Left forelimb (tissue), 1 donor: ENCODE data around the gene CDHR5.

Experiments used
- DNase-seq: peaks from one replicate; pipeline ENCODE4 v3.0.0-alpha.2; 2018; ENCODE audit warnings: low spot score

CDHR5 gene

GRCh38 chr11:610146-610801 is 14.5 kb downstream of the CDHR5 start:
- DNase-seq: no peak

GRCh38 chr11:609341-609811 is 15.4 kb downstream of the CDHR5 start:
- DNase-seq: peak; percentile 63

DNA sequence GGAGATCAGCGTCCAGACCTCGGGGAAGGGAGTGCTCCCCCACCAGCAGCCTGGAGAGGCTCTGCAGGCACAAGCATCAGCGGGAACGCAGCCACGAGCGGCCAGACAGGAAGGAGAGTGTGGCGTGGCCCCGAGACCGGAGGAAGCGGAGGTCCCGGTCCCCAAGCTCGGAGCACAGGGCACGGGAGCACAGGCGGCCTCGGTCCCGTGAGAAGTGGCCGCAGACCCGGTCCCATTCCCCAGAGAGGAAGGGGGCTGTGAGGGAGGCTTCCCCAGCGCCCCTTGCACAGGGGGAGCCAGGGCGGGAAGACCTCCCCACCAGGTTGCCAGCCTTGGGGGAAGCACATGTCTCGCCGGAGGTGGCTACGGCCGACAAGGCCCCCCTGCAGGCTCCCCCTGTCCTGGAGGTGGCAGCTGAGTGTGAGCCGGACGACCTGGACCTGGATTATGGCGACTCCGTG is 15.9 kb downstream of the CDHR5 start:
- peak; percentile 60 for DNase-seq

GRCh38 chr11:607971-608659 is 16.6 kb downstream of the CDHR5 start:
- DNase-seq: no peak

GRCh38 chr11:607020-607780 is 17.6 kb downstream of the CDHR5 start:
- DNase-seq: no peak

DNA sequence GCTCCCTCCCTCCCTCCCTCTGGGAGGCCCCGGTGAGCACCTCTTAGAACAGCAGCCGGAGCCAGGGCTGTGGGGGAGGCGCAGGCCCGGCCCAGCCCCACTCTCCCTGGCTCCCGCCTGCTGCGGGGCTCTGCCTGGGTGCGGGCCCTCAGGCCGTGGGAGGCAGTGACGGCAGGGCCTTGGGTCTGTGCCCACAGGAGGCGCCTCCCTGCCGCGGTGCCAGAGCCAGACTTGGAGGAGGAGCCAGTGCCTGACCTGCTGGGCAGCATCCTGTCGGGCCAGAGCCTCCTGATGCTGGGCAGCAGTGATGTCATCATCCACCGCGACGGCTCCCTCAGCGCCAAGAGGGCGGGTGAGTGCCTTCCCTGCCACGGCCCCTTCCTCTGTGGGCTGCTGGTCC is 18.5 kb downstream of the CDHR5 start:
- DNase-seq: no peak

DNA sequence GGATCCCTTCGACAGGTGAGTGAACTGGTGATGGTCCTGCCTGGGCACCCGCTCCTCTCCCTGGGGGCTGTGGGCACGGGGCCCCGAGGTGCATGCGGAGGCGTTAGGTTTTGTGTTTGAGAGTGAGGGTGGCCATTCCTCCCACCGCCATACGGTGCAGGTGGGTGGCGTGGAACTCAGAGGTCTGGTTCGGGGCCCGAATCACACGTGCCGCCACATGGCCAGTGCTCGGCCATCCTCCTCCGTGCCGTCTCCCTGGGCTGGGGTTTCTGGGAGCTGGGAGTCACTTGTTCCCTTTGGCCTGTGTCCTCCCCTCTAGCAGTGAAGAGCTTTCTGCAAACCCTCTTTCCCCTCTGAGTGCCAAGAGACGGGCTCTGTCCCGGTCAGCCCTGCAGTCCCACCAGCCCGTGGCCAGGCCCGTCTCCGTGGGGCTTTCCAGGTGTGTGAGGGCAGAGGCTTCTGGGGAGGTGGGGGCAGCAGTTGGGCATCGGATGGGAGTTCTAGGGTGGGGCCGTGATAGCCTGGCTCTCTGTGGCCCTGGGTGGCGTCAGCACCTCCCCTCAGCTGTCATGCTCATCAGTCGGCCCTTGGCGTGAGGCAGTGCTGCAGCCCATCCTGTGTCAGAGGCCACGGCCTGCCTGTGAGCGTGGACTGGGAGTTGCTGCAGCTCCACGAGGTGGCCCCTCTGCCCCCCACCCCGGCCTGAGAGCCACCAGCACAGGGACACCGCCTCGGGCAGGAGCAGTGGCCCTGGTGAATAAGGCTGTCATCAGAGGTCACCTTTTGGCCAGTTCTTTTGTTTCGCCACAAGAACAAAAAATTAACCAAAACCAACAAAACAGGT is 19.2 kb downstream of the CDHR5 start:
- DNase-seq: no peak

- no peak for DNase-seq
These were observed 21.6 kb downstream of the CDHR5 start for GRCh38 chr11:603154-603553.

DNA sequence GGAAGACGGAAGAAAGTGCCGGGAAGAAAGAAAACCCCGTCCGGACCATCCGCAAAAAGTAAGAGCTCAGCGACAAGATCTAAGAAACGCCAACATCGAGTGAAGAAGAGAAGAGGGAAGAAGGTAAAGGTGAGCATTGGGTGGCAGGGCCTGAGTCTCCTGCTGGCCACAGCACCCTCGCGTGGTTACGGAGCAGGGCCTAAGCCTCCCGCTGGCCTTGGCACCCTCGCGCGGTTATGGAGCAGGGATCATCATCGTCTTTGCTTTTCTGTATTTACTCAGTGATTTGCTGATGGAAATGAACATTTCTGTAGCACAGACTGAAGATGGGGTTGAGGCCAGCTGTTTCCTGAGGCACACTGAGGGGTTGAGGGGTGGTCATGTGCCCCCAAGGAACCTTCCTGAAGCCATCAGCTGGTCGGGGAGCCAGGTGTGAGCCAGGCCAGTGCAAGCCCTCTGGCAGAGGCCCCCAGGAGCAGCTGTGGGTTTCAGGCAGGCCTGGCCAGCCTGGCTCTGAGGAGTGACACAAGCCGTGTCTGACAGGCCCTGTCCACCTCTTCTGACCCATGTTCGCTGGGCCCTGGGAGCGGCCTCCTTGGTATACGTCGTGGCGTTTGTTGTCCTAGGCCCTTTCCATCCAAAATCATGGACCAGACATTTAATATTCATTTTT is 23.0 kb downstream of the CDHR5 start:
- no peak for DNase-seq

GRCh38 chr11:598005-598680 is 26.6 kb downstream of the CDHR5 start:
- no peak for DNase-seq

- DNase-seq: no peak
These were observed 27.5 kb downstream of the CDHR5 start for GRCh38 chr11:597166-597725.

DNA sequence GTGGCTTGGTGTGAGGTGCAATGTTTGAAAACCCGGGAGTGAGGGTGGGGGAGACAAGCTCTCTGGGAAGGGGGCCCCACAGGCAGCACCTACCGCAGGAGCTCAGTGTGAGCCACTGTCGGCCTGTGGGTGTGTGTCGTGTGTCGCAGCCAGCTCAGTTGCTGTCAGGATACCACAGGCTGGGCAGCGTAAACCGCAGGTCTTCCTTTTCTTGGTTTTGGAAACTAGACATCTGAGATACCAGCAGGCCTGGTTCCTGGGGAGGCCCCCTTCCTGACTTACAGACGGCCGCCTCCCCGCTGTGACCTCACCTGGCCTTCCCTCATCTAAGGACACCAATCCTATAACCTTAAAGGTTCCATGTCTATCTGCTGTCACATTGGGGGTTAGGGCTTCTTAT is 28.4 kb downstream of the CDHR5 start:
- no peak for DNase-seq

DNA sequence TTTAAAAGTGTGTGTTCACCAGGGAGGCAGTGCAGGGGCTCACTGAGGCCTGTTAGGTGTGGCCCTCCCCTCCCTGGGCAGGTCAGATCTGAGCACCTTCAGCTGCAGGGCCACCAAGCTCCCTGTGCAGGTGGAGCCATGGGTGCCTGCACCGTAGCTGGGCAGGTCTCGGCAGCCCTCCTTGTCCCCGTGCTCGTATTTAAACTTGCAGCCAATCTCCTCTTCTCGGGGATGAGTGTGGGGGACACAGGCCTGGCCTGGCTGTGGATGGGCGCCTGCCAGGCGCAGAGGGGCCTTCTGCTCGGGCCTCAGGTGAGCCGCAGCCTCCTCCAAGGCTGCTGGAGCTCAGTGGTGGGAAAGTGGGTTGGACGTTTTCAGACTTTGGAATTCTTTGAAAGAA is 29.4 kb downstream of the CDHR5 start:
- no peak for DNase-seq

GRCh38 chr11:593347-593746 is 31.4 kb downstream of the CDHR5 start:
- DNase-seq: no peak

DNA sequence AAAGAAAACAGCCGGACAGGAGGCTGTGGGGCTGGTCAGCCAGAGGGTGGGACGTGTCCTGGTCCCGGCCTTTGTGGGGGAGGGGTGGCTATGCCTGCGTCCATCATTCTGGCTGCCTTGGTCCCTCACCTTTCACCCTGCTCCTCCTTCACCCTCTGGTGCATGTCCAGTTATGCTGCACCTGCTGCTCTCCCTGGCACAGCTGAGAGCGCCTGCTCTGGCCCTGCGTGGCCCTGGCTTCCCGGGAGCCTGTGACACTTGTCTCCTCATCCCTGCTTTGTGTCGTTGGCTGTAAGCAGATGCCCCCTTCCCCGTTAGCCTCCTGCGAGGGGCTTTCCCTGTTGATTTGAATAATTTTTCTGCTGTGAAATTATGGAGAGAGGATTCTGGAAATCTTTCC is 31.8 kb downstream of the CDHR5 start:
- DNase-seq: no peak

- DNase-seq: no peak
These were observed 32.3 kb downstream of the CDHR5 start for GRCh38 chr11:592501-592900.

- no peak for DNase-seq
These were observed 33.8 kb downstream of the CDHR5 start for GRCh38 chr11:590997-591396.

GRCh38 chr11:589798-590197 is 35.0 kb downstream of the CDHR5 start:
- no peak for DNase-seq

- DNase-seq: no peak
These were observed 36.8 kb downstream of the CDHR5 start for GRCh38 chr11:587978-588380.

DNA sequence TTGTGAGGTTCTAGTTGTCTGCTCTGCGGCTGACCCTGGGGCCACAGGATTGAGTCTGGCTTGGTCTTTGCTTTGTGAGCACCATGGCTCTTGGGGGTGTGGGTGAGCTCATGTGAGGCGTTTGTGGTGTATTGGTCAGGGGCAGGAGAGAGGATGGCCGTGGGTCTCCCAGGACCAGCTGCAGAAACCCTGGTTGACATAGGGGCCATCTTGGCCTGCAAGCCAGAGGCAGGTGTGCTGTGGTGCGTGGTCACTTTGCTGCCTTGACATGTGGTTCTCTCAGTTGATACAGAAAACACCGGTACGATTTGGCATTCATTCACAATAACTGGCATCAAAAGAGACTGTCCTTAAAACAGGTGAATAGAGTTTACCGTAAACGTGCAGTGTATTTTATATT is 37.2 kb downstream of the CDHR5 start:
- no peak for DNase-seq
